Transverse colon (tissue), 4 donors: ENCODE results near the gene COL4A6. TPM values are rescaled to one million over a fixed set of nuclear protein-coding genes. Genes with fewer than 3 reads are reported as not detected.

ENCODE experiments used
- DNase-seq: peaks from one replicate; pipeline ENCODE4 v3.0.0-alpha.2; 2019
- H3K27ac ChIP-seq, 4 donors: fragments of 200-600 bp; sonication (generic); 2 replicates each; pipeline ENCODE4 v1.5.1; 2016 to 2018; ENCODE audit warnings: inconsistent platforms in 4 of 4
- H3K27me3 ChIP-seq: fragments of 200-600 bp; sonication (generic); 2 replicates; pipeline ENCODE4 v1.5.1; 2017; ENCODE audit warnings: inconsistent platforms
- H3K36me3 ChIP-seq, 4 donors: fragments of 200-600 bp; sonication (generic); 2 replicates each; pipeline ENCODE4 v1.5.1; 2017 to 2019; ENCODE audit warnings: inconsistent platforms in 4 of 4
- H3K4me1 ChIP-seq, 4 donors: fragments of 200-600 bp; sonication (generic); 2 replicates each; pipeline ENCODE4 v1.5.1; 2017 to 2020; ENCODE audit warnings: inconsistent platforms in 4 of 4
- H3K4me3 ChIP-seq, 4 donors: fragments of 200-600 bp; sonication (generic); 1 replicate in 1 of 4; 2 replicates in 3 of 4; pipeline versions ENCODE4 v1.5.1 to v1.6.1; 2017 to 2019; ENCODE audit warnings: inconsistent platforms in 4 of 4
- H3K9me3 ChIP-seq, 2 donors: fragments of 200-600 bp; sonication (generic); 2 replicates each; pipeline ENCODE4 v1.5.1; 2017 to 2019; ENCODE audit warnings: inconsistent platforms in 2 of 2
- EP300 ChIP-seq: sonication (generic); formaldehyde crosslinking; IDR thresholded peaks from one replicate; pipeline ENCODE4 v1.6.1; 2017; ENCODE audit warnings: antibody characterized with exemption, low read depth
- POLR2A ChIP-seq: fragments of 450-650 bp; IDR thresholded peaks from one replicate; pipeline ENCODE4 v1.6.1; 2016; ENCODE audit warnings: antibody characterized with exemption, mild to moderate bottlenecking, moderate library complexity
- POLR2AphosphoS5 ChIP-seq, 3 donors: sonication (generic); formaldehyde crosslinking; IDR thresholded peaks; one replicate each; pipeline ENCODE4 v1.6.1; 2016; ENCODE audit warnings: antibody characterized with exemption in 3 of 3
- WGBS, 2 donors: methylation state at CpG; one replicate each; pipeline ENCODE4 v1.1.5; 2018; ENCODE audit warnings: low coverage in 1 of 2; 5-methylcytosine and 5-hydroxymethylcytosine counted together
- in situ Hi-C, 4 donors: fragments of 200-750 bp; cut with MboI; loops; one replicate each; pipeline versions ENCODE4 v1.15.0 to v1.15.1; 2017; ENCODE audit warnings: low sequenced_read_pairs in 3 of 4, low pct_ligation_motif_present in 1 of 4, low pct_unique_long_range_greater_than_20kb in 1 of 4
- intact Hi-C: fragments of 100-400 bp; cut with DNase I; formaldehyde crosslinking; loops from one replicate; pipeline ENCODE4 v1.15.1; 2023; ENCODE audit warnings: low total_unique reads
- total RNA-seq, 4 donors: library from RNA; depleted of rRNA; stranded (reverse); fragments of >200 nt; gene quantifications; one replicate each; pipeline ENCODE4 v1.1.0, GENCODE V29; 2016
- TF ChIP-seq, protein P1 (sequence below), 5 experiments: fragments of 200-600 bp in 3 of 5; fragments of 450-650 bp in 2 of 5; sonication (generic) in 3 of 5; IDR thresholded peaks; 1 replicate in 2 of 5; 2 replicates in 3 of 5; pipeline ENCODE4 v1.5.1; 2016 to 2017; ENCODE audit warnings: antibody characterized with exemption in 5 of 5, inconsistent platforms in 3 of 5, mild to moderate bottlenecking in 2 of 5, moderate library complexity in 1 of 5

Gene COL4A6
- total RNA-seq, 4 donors from 2014 or later: 0.32 to 0.75 (median 0.57) TPM

GRCh38 chrX:108245462-108245861 lies 192.8 kb downstream of the COL4A6 start:
- Histone ChIP-seq H3K27ac (no peak overlapping the region), H3K27me3 (no peaks in the 10 kb centered on the region), H3K4me1 (no peaks in the 10 kb centered on the region), H3K36me3 (no peaks in the 10 kb centered on the region), H3K9me3 (no peaks in the 10 kb centered on the region), H3K4me3 (no peak overlapping the region)
- 57% methylated on average over 6 of the region's 6 CpGs; no CpG with 5 or more reads in 1 of the 2 donors for WGBS, 2 donors
- no peak for DNase-seq
- in situ Hi-C loops (loop anchor here in 1 of 4 donors (25.0 kb wide), 1 partner anchor 292 kb away; no protein-coding TSS in a partner anchor), intact Hi-C loops (no loop called here)
- no peak for TF ChIP-seq POLR2A
- TF ChIP-seq, protein P1, sequence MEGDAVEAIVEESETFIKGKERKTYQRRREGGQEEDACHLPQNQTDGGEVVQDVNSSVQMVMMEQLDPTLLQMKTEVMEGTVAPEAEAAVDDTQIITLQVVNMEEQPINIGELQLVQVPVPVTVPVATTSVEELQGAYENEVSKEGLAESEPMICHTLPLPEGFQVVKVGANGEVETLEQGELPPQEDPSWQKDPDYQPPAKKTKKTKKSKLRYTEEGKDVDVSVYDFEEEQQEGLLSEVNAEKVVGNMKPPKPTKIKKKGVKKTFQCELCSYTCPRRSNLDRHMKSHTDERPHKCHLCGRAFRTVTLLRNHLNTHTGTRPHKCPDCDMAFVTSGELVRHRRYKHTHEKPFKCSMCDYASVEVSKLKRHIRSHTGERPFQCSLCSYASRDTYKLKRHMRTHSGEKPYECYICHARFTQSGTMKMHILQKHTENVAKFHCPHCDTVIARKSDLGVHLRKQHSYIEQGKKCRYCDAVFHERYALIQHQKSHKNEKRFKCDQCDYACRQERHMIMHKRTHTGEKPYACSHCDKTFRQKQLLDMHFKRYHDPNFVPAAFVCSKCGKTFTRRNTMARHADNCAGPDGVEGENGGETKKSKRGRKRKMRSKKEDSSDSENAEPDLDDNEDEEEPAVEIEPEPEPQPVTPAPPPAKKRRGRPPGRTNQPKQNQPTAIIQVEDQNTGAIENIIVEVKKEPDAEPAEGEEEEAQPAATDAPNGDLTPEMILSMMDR (IDR thresholded peaks at IDR 0.05): no peak
- no peak for TF ChIP-seq POLR2AphosphoS5 (IDR thresholded peaks at IDR 0.05)
- TF ChIP-seq EP300: no peak

DNA sequence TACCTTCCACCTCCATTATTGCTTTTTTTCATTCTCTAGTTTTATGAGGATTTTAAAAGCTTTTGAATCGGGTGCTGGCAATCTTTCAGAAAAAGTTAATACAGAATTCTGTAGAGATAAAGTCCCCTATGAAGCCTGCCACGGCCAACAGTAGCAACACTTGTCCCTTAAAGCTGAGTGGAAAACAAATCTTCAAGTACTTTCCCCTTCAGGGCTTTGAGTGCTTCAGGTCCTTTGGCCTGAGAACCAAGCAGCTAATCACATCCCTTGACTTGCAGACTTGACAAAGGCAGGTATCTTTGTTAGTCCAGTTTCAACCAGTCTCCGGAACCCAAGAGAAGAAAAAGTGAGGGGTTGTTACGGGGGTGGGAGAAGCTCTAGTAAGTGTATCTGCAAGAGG lies 202.2 kb downstream of the COL4A6 start:
- Histone ChIP-seq H3K9me3 (no peaks in the 10 kb centered on the region), H3K27me3 (no peaks in the 10 kb centered on the region), H3K36me3 (no peaks in the 10 kb centered on the region), H3K4me3 (no peak overlapping the region), H3K4me1 (no peaks in the 10 kb centered on the region), H3K27ac (no peak overlapping the region)
- intact Hi-C loops (no loop called here), in situ Hi-C loops (loop anchor here in 1 of 4 donors (25.0 kb wide), 1 partner anchor 301 kb away; no protein-coding TSS in a partner anchor)
- TF ChIP-seq, protein P1 (IDR thresholded peaks at IDR 0.05): no peak
- no peak for TF ChIP-seq POLR2AphosphoS5 (IDR thresholded peaks at IDR 0.05)
- no peak for TF ChIP-seq POLR2A
- TF ChIP-seq EP300: no peak
- whole genome bisulfite sequencing, 2 donors: 79% methylated on average over 4 of the region's 4 CpGs; no CpG with 5 or more reads in 1 of the 2 donors
- no peak for DNase-seq

GRCh38 chrX:108230574-108230973 lies 207.6 kb downstream of the COL4A6 start:
- H3K9me3 ChIP-seq: no peaks in the 10 kb centered on the region
- no peak for DNase-seq
- H3K27me3 ChIP-seq: no peaks in the 10 kb centered on the region
- no peak overlapping the region for H3K4me3 ChIP-seq
- no peaks in the 10 kb centered on the region for H3K36me3 ChIP-seq
- no peak overlapping the region for H3K27ac ChIP-seq
- intact Hi-C loops: no loop called here
- WGBS, 2 donors: 78% methylated on average over 1 of the region's 1 CpG; no CpG with 5 or more reads in 1 of the 2 donors
- no peaks in the 10 kb centered on the region for H3K4me1 ChIP-seq
- no peak for TF ChIP-seq POLR2A
- no peak for TF ChIP-seq EP300
- TF ChIP-seq POLR2AphosphoS5 (IDR thresholded peaks at IDR 0.05): no peak
- in situ Hi-C loops: loop anchor here in 1 of 4 donors (25.0 kb wide), 1 partner anchor 307 kb away; no protein-coding TSS in a partner anchor

GRCh38 chrX:108224727-108225621 lies 213.2 kb downstream of the COL4A6 start:
- Histone ChIP-seq H3K4me1 (no peaks in the 10 kb centered on the region), H3K27ac (no peak overlapping the region), H3K27me3 (no peaks in the 10 kb centered on the region), H3K9me3 (no peaks in the 10 kb centered on the region), H3K4me3 (no peak overlapping the region), H3K36me3 (no peaks in the 10 kb centered on the region)
- 0 to 30% methylated on average over 2 to 11 of the region's 11 CpGs for WGBS, 2 donors
- no peak for DNase-seq
- in situ Hi-C loops (loop anchor here (10.0 to 25.0 kb wide), 2 partner anchors 310 to 312 kb away; no protein-coding TSS in a partner anchor), intact Hi-C loops (no loop called here)
- TF ChIP-seq EP300: no peak
- TF ChIP-seq, protein P1 (IDR thresholded peaks at IDR 0.05): peak in 4 of 5 experiments; percentile 25 to 46 (median 32)
- no peak for TF ChIP-seq POLR2A
- TF ChIP-seq POLR2AphosphoS5 (IDR thresholded peaks at IDR 0.05): no peak
